Panc1 (cell line): Measurements from ENCODE around the gene CAMK4.

Experiments used
- POLR2AphosphoS5 ChIP-seq: IDR thresholded peaks from 2 replicates; pipeline ENCODE4 v1.6.1; 2012; ENCODE audit warnings: mild to moderate bottlenecking, low read depth, low read length, moderate library complexity
- SIN3A ChIP-seq: IDR thresholded peaks from 2 replicates; pipeline ENCODE4 v1.6.1; 2012; ENCODE audit warnings: low read depth, mild to moderate bottlenecking, low read length, moderate library complexity, borderline replicate concordance; ENCODE audit not compliant: insufficient read depth
- TCF7L2 ChIP-seq: IDR thresholded peaks from 2 replicates; pipeline ENCODE4 v1.6.1; 2011; ENCODE audit warnings: mild to moderate bottlenecking, low read depth, low read length, inconsistent platforms
- TF ChIP-seq, protein P1 (sequence below): fragments of 450-650 bp; IDR thresholded peaks from 2 replicates; pipeline ENCODE4 v1.5.1; 2017; ENCODE audit warnings: mild to moderate bottlenecking
- TF ChIP-seq, protein P2 (sequence below), 2 experiments: IDR thresholded peaks; 2 replicates each; pipeline ENCODE4 v1.6.1; 2011 to 2012; ENCODE audit warnings: low read depth in 2 of 2, control low read depth in 1 of 2, low read length in 1 of 2, mild to moderate bottlenecking in 1 of 2, moderate library complexity in 1 of 2; ENCODE audit not compliant: insufficient read depth in 1 of 2

- no peak for TF ChIP-seq POLR2AphosphoS5
- TF ChIP-seq, protein P1, sequence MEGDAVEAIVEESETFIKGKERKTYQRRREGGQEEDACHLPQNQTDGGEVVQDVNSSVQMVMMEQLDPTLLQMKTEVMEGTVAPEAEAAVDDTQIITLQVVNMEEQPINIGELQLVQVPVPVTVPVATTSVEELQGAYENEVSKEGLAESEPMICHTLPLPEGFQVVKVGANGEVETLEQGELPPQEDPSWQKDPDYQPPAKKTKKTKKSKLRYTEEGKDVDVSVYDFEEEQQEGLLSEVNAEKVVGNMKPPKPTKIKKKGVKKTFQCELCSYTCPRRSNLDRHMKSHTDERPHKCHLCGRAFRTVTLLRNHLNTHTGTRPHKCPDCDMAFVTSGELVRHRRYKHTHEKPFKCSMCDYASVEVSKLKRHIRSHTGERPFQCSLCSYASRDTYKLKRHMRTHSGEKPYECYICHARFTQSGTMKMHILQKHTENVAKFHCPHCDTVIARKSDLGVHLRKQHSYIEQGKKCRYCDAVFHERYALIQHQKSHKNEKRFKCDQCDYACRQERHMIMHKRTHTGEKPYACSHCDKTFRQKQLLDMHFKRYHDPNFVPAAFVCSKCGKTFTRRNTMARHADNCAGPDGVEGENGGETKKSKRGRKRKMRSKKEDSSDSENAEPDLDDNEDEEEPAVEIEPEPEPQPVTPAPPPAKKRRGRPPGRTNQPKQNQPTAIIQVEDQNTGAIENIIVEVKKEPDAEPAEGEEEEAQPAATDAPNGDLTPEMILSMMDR = no peak
- no peak for TF ChIP-seq SIN3A
- TF ChIP-seq TCF7L2 = no peak
- TF ChIP-seq, protein P2, sequence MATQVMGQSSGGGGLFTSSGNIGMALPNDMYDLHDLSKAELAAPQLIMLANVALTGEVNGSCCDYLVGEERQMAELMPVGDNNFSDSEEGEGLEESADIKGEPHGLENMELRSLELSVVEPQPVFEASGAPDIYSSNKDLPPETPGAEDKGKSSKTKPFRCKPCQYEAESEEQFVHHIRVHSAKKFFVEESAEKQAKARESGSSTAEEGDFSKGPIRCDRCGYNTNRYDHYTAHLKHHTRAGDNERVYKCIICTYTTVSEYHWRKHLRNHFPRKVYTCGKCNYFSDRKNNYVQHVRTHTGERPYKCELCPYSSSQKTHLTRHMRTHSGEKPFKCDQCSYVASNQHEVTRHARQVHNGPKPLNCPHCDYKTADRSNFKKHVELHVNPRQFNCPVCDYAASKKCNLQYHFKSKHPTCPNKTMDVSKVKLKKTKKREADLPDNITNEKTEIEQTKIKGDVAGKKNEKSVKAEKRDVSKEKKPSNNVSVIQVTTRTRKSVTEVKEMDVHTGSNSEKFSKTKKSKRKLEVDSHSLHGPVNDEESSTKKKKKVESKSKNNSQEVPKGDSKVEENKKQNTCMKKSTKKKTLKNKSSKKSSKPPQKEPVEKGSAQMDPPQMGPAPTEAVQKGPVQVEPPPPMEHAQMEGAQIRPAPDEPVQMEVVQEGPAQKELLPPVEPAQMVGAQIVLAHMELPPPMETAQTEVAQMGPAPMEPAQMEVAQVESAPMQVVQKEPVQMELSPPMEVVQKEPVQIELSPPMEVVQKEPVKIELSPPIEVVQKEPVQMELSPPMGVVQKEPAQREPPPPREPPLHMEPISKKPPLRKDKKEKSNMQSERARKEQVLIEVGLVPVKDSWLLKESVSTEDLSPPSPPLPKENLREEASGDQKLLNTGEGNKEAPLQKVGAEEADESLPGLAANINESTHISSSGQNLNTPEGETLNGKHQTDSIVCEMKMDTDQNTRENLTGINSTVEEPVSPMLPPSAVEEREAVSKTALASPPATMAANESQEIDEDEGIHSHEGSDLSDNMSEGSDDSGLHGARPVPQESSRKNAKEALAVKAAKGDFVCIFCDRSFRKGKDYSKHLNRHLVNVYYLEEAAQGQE (IDR thresholded peaks at IDR 0.05; ENCODE audit: insufficient read depth in 1 of 2, low read depth in 2 of 2, low read length in 1 of 2) = no peak
Observed at GRCh38 chr5:111238431-111239225, 14.4 kb downstream of the CAMK4 start.
